GM10248 (cell line): ENCODE results near the gene SATB2.

ENCODE experiments used
- CTCF ChIA-PET: fragments of 300-600 bp; sonication (Branson Sonifier 250); formaldehyde crosslinking; extraction: SDS; loops from one replicate; lab custom pipeline; 2021; ENCODE audit warnings: antibody characterized with exemption; lab: Yijun Ruan, JAX
- POLR2A ChIA-PET: fragments of 350-650 bp; sonication (Branson Sonifier 250); formaldehyde crosslinking; extraction: SDS; loops from one replicate; lab custom pipeline; 2020; ENCODE audit warnings: antibody characterized with exemption; lab: Yijun Ruan, JAX
- DNase-seq: peaks from one replicate; pipeline ENCODE4 v3.0.0; 2012; ENCODE audit errors: extremely low spot score
- CTCF ChIP-seq: IDR thresholded peaks from 2 replicates; pipeline ENCODE4 v1.5.1; 2012; ENCODE audit warnings: mild to moderate bottlenecking, low read depth; ENCODE audit errors: extremely low read depth, missing control alignments, control extremely low read depth

SATB2 gene

GRCh38 chr2:199455210-199455544, 2.6 kb downstream of the SATB2 start:
- POLR2A ChIA-PET: no interaction called here
- no peak for TF ChIP-seq CTCF
- CTCF ChIA-PET: no interaction called here
- DNase-seq: no peak

DNA sequence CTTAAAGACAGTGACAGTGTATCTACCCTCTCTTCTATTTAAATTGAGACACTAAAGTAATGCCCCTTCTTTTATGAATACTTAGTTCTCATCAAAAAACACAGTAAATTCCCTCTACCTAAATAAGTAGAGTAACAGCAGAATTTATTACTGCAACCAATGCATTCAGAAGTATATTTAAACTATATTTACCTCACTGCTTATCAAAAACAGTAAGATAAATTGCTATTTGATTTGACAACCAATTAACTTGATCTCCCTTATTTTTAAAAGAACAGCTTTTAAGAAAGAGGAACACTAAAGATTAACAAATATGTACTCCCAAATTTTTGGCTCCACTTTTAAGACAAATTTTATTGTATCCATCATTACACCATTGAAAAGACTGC, 4.8 kb downstream of the SATB2 start:
- DNase-seq: no peak
- POLR2A ChIA-PET: no interaction called here
- TF ChIP-seq CTCF: no peak
- CTCF ChIA-PET: interaction anchor here (1.4 to 2.2 kb wide), 2 partner anchors 32 to 36 kb away, joined by 3 to 5 read pairs; no protein-coding TSS in a partner anchor

DNA sequence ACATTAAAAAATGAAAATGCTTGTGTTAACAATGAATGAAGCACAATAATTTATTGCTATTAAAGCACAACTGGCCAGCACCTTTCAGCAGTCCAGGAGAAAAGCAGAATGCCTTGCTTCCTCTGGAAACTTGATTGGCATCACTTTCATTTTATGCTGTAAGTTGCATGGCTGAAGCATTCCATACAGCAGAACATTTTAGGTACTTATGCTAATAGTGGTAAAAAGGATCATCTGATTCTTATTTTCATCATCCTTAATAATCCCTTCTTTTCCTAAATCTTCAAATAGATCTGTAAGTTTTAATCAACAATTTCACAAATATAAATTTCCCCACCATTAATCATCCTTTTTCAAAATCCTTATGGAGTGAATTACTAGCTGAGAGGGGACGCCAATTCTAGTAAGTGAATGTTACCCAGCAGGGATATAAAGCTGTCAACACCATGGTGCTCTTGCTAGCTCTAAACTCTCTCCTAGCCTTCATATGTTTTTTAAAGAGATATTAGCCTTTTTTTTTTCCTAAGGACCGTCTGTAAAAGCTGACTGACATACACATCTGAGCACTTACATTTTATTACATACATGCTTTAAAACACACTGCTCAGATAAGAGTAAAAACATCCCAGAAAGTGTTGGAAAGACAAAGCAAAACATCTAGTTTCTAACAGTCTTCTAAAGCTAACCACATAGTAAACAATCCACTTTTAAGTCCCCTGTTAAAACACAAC, 5.3 kb downstream of the SATB2 start:
- ChIA-PET CTCF (interaction anchor here (2.2 kb wide), 1 partner anchor 33 kb away, joined by 5 read pairs; no protein-coding TSS in a partner anchor), POLR2A (no interaction called here)
- no peak for DNase-seq
- no peak for TF ChIP-seq CTCF

- ChIA-PET CTCF (interaction anchor here (2.2 kb wide), 1 partner anchor 39 kb away, joined by 5 read pairs; no protein-coding TSS in a partner anchor), POLR2A (no interaction called here)
- TF ChIP-seq CTCF: no peak
Measured at GRCh38 chr2:199449956-199450355, 7.8 kb downstream of the SATB2 start.

DNA sequence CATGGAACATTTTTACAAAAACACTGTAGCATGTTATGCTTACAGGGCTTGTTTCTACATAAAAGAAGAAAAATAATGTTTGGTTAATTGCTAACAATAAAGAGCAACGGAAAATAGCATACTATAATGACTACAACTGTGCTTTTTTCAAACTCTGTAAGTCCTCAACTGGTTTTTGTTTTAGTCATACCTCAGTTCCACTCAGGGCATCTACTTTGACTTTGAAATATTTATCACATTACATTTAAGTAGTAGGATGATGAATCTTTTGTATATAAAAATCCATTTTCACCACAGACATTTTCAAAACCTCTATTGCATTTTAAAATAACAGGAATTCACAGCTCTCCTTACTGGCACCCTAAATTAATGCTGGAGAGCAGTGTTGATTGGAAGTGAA, 8.3 kb downstream of the SATB2 start:
- no peak for TF ChIP-seq CTCF
- ChIA-PET CTCF (interaction anchor here (2.2 kb wide), 1 partner anchor 39 kb away, joined by 5 read pairs; no protein-coding TSS in a partner anchor), POLR2A (no interaction called here)
- no peak for DNase-seq

More at GRCh38 chr2:199449956-199450355, 7.8 kb downstream of the SATB2 start:
- DNase-seq: no peak

DNA sequence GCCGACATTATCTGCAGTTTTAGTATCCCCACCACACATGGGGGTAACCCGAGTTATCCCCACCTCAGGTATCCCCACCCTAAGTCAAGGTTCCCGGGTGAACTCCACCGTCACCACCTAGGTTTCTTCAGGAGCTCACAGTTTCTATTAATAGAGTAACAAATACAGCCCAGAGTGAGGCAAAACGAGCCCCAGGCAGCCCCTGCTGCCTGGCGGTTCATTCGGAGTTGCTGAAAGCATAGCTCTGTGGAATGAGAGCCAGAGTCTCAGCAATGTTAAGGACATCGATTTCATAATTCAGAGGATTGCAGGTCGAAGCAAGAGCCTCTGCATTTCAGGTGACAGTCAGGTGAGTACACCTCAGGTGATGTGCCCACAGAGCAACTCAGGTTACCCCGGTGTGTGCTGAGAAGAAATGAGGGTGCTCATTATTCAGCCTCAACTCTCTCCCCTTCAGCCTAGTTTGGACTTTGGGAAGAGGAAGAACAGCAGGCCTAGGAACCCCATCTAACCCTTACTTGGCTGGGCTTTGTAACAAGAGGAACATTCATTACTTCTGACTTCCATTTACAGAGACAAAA, 10.7 kb downstream of the SATB2 start:
- ChIA-PET POLR2A (no interaction called here), CTCF (no interaction called here)
- TF ChIP-seq CTCF: no peak
- no peak for DNase-seq
